Stimulated activated CD4-positive, alpha-beta T cell treated with anti-CD3 and anti-CD28 coated beads, Interleukin-1b, Interleukin-23, amount 100 ng/mL, for 48 hours (primary cell): ENCODE data around the gene LIN52.
A peak's percentile ranks its signal among the peaks of the same experiment; 100 is the strongest.

Experiments used
- DNase-seq: peaks from one replicate; pipeline ENCODE4 v3.0.0-alpha.2; 2020

LIN52 gene, protein sequence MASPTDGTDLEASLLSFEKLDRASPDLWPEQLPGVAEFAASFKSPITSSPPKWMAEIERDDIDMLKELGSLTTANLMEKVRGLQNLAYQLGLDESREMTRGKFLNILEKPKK

DNA sequence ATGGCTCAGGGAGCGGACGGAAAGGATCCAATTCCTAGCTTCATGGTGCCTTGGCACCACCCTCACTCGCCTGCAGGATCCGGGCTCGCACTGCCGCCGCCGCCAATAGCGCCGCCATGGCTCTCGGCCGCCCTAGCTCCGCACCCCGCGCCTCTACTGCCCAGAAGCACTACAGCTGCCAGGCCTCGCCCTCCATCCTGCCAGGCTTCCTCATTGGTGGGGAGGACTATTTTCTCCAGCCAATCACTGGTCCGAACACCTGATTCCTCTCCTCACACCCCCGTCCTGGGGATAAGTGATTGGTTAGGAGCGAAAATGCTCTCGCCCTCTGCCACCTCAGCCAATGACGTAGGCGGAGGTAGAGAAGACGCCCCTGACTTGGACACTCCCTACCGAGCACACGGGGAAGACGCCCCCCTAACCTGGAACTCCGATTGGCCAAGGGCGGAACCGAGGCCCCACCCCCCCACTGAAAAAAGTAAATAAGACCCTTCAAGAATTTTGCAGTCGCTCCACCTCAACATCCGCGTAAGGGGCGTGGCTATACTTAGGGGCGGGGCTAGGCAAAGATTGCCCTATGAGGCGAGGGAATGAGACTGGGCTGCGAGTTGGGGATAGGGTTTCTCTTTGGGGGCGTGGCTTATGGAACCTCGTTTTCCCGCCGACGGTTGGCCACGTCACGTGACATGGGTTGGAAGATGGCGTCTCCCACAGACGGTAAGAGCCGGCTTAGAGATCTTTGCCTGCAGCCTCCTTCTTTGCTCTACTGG lies at the start of gene LIN52, which contains the start of gene ALDH6A1:
TSS of gene LIN52 (plus strand) at position 680 of the 770 bp plus-strand sequence. CDS start at position 699, 19 bp downstream.
TSS of gene ALDH6A1 (minus strand) at position 177 of the 770 bp plus-strand sequence. CDS start at position 118, 59 bp downstream.
- DNase-seq = peak; percentile 100

DNA sequence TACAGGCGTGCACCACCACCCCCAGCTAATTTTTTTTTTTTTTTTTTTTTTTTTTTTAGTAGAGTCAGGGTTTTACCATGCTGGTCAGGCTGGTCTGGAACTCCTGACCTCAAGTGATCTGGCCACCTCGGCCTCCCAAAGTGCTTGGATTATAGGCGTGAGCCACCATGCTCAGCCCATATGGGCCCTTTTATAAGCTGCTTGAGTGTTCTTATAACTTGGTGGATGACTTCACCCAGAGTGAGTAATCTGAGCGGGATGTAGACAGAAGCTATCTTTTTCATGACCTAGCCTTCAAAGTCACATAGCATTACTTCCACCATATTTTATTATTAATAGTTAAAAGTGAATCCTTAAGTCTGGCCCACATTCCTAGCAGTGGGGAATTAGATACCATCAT lies 49.2 kb upstream of the LIN52 start:
- no peak for DNase-seq

DNA sequence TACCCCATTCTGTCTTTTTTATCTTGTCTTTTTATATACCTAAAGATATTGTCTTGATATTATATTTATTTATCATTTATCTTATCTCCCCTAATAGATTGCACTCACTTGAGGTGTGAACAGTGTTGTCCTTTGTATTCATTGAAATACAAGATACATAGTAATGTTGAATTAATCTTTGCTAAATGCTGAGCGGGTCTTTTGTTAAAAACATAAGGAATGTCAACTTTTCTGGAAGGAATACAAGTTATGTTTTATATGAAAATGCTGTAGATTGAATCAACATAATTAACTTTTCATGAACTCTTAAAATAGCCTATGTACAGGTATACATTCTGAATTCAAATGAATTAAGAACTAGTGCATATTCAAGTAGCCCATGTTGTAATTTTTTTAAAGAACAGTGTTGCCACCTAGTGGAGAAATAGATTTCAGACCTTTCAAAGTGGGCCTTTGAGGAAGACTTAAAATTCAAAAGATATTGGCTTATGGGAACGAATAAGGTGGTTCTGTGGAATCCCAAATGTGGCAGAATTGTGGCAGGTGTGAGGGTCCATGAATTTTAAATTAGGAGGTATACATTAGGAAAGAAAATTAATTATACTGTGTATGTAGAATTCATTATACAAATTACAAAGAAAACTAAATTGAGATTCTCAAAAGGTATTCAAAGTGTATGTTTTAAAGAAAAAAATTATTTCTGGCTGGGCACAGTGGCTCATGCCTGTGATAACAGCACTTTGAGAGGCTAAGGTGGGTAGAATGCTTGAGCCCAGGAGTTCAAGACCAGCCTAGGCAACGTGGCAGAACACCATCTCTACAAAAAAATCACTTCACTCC lies 46.5 kb upstream of the LIN52 start:
- DNase-seq = no peak

DNA sequence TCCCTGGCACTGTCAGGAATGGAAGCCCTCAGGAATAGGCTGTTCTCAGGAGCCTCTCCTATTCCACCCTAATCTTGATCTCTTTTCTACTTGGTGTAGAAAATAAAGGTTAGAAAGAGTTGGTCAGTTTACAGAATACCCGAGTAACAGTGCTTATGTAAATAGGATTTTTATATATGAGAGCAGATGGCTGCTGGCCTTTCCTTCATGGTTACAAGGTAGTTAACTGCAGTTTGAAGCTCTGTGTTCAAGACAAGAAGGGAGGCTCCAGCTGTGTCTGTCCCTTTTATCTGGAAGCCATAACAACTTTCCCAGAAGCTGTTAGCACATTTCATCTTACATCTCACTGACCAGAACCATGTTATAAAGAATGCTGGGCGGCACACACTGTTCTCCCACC lies 42.5 kb upstream of the LIN52 start:
- DNase-seq = no peak

DNA sequence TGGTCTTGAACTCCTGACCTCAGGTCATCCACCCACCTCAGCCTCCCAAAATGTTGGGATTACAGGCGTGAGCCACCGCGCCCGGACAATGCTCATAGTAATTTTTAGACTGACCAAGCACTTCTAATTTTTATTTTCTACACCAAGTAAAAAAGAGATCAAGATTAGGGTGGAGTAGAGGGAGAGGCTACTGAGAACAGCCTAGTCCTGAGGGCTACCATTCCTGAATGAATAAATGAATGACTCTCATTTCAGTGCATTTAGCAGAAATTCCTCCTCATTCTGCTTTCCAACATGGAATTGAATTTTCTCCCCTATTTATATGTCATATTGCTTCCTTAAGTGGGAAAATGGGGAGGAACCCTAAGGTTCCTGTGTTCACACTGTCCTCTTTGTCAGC lies 39.2 kb upstream of the LIN52 start:
- no peak for DNase-seq

DNA sequence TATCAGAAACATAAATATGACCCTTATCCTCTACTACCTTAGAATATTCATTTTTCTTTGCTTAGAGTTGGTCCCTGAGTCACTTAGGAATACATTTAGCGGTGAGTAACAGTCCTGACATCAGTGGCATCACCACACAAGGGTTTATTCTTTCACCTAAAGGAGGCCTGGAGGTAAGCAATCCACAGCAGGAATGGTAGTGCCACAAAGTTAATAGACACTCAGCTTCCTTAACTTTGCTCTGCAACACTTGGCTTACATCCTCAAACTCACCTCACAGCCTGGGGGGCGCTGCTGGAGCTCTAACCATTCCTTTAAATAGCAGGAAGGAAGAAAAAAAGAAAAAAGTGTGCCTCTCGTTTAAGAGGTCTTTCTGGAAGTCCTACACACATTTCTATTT lies 36.5 kb upstream of the LIN52 start:
- DNase-seq = no peak

DNA sequence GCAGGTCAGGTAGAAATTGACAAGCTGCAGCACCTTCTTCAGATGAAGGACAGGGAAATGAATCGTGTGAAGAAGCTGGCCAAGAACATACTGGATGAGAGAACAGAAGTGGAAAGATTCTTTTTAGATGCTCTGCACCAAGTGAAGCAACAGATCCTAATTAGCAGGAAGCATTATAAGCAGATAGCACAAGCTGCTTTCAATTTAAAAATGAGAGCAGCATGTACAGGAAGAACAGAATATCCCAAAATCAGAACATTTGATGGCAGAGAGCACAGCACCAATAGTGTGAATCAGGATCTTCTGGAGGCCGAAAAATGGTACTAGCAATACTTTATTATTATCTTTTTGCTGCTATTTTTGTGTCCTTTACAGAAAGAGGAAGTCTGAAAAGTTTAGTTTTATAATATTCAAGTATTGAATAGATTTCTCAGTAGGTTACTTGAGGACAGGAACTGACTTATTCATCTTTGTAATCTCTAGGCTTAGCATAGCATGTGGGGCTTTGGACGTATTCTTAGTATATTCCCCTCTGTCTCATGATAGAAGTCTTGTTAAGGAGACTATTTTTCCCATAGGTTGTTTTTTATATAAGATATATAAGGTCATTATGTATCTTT lies 34.8 kb upstream of the LIN52 start:
- DNase-seq = no peak

DNA sequence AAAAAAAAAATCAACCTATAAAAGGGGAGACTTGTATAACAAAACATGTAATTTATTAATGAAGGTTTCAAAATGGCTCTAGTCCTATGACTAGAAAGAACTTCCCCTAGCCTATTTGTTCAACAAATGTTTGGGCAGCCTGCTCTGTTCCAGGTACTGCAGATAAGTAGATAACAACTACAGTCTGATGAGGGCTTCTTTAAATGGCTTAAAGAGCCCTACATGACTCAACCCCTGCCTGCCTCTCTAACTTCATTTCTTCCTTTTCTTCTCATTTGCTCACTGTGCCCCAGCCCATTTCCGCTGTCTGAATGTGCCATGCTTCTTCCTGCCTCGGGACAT lies 22.0 kb upstream of the LIN52 start:
- no peak for DNase-seq

DNA sequence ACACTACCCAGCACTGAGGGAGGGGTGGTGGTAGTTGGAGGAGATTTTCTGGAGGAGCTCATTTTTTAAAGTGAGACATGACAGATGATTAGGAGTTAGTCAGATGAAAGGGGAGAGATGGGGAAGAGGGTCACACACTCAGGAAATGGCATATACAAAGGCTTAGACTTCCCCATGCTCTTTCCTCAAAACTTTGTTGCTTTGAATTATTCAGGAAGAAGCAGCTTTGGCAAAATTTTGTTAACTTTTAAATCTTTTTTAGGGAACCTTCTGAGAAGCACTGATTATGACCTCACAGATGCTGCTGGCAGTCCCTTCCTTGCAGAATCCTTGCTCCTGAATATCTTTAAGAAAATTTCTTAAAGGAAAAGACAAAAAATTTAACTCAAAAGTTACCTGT lies 20.3 kb upstream of the LIN52 start:
- DNase-seq = no peak

DNA sequence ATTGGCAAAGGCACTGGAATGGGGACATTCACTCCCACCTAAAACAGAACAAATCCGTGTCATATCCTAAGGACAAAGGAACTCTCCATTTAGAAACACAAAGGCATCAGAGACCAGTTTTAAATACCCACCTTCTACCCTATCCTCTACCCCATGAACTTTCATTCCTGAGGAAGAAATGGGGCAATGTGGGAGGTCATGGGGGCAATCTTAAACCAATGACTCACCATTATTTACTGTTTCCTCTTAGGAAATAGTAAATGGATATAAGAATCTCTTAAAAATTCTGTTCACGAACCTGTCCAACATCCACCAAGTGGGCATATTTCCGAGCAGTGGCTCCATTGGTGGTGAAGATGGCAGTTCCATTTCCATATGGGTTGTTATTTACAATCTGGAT lies 19.9 kb upstream of the LIN52 start:
- DNase-seq = no peak

DNA sequence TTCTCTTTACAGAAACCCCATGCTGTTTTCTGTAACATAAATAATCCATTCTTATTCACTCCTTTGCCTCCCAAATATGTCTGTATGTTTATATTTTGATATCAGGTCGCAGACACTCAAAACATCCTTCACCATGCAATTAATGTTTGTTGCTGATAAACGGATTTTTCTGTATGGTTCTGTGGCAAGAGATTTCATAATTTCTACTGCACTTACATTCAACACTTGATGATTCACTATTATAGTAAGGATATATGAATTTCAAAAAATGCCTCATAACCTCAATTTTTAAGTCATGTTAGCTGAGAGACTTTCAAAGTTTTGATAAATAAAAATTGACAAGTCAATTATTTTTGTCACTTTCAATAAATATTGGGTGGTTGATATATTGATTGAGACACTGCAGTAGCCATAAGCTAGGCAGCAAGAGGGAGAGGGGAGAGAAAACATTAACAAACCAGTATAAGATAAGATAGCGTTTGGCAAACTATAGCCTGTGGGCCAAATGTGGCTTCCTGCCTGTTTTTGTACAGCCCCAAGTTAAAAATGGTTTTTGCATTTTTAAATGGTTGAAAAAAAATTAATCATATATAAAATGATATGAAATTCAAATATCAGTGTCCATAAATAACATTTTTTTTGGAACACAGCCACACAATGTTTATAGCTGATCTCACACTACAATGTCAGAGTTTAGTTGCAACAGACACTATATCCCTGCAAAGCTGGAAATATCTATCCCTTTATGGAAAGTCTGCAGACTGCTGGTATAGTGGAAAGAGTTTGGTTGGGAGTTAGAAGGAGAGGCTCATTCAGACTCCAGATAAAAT lies 18.8 kb upstream of the LIN52 start:
- DNase-seq = no peak

DNA sequence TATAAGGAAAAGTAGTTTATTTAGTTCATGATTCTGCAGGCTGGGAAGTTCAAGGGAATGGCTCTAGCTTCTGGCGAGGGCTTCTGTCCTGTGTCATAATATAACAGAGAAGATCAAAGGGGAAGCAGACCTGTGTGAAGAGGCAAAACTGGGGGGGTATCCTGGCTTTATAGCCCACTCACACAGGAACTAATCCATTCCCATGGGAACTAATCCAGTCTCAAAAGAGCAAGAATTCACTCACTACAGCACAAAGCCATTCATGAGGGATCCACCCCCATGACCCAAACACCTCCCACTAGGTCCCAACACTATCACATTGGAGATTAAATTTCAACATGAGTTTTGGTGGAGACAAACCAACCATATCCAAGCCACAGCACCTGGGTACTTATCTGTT lies 7.4 kb upstream of the LIN52 start:
- no peak for DNase-seq

DNA sequence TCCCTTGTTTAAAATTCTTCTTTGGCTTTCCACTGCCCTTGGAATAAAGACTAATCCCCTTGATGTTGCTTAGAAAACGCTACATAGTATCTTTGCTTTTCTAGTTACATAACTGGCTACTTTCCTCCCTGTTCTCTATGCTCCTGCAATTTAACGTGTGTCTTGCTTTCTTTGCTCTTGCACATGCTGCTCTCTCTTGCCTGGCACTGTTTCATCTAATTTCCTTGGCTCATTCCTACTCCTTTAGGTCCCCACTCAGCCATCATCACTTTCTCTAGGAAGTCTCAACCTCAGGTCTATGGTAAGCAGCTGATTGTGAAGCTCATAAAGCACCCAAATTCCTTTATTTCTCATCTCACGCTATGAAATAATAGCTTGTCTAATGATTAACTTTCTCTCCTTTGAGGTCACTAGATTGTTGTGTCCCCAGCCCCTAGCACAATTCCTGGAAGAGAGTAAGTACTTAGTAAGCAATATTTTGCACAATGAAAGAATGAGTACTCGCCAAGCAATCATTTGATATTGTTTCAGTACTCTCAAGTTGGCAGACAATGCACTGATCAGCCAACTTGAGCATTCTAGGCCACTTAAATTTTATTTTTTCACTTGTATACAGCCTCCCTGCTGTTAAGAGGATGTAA lies 3.8 kb upstream of the LIN52 start:
- DNase-seq = no peak

DNA sequence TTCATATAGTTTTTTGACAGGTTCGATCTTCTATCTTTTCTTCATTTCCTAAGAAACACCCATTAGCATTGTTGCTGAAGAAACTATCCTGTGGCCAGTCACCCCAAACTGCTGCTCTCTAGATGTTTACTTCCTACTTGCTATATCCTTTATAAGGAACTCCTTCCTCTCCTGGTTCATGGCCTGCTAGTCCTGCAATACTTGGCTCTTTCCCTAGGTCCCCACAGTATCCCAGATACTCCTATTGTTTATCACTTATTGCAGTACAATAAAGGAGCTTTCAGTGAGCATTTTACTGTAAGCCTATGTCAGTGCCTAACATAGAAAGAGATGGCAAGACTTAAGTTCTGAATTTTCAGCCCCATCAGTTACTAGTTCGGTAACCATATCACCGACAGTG lies 3.3 kb upstream of the LIN52 start:
- DNase-seq = no peak

DNA sequence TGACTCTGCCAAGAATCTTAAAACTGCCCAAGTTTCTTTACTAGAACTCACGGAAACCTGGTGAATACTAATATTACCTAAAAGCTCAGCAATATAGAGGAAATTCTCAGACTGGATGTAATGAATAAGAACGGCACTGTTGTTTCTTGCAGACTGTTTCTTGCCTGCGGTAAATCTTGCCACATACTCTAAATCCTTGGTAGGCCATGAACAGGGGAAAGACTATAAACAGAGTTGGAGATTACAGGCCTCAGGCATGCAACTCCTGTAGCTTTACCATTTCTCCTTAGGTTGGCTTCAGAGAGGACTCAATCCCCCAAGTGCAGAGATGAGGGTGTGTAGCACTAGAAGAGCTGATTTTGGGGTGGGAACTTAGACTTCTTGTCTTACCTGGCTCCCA lies 1.6 kb upstream of the LIN52 start:
- no peak for DNase-seq

DNA sequence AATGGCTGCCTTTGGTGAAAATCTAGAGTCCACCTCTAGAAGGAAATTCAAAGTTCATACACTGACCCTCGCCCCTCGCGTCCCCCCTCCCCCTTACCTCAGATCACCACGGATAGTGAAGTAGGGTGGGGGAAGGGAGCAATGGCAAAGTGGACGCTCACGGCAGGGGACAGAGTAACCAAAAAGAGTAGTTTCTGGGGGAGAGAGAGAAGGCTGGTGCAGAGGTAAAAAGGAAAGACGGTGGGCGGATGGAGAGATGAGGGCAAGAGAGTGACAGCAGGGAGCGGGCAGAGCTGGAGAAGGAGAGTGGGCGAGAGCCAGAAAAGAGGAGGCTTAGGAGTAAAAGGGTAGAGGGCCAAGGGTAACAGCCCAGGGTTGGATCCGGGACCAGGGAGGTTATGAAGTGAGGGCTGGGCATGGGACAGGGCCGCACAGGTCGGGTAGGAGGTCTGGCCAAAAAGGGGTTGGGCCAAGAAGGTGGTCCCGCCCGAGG lies 926 bp upstream of the LIN52 start:
- DNase-seq = no peak

DNA sequence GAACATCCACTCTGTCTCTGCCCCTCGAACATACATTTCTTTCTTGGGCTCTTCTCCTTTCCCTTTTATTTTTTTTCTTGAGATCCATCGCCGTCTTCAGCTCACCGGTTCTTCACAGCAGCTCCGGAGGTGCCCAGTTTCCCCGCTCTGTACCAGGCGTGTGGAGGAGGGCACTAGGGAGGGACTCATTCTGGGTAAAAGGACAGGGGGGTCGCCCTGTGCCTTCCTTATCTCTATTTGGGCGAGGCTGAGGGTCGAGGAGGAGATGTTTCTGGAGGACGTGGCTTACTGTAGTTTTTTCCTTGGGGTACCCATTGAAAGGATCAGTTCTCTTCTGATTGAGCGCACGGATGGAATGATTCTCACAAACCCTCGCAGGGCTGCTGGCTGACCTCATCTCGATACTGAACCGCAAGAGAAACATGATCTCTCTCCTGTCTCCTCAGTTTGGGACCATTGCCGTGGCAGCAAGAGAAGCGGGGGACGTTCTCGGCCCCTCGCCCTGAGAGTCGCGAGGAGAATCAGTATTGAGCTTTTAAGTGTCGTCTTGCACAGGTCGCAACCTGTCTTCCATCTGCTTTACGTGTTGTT lies 386 bp downstream of the LIN52 start:
- peak; percentile 51 for DNase-seq

DNA sequence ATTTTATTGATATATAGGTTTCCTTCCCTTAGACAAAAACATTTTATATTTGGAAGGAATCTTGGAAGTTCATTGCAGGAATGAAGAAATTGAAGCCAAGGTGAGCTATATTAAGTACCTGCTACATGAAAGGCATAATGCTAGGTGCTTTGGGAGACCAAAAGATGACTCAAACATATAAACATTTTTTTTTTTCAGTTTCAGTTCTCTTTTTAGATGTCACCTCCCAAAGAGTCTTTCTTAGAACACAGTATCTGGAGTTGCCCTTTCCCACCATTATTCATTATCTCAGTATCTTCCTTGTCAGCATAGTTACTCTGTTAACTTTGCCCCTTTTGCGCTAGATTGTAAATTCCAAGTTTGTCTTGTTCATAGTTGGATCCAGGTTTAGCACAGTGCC lies 1.1 kb downstream of the LIN52 start:
- DNase-seq = no peak

DNA sequence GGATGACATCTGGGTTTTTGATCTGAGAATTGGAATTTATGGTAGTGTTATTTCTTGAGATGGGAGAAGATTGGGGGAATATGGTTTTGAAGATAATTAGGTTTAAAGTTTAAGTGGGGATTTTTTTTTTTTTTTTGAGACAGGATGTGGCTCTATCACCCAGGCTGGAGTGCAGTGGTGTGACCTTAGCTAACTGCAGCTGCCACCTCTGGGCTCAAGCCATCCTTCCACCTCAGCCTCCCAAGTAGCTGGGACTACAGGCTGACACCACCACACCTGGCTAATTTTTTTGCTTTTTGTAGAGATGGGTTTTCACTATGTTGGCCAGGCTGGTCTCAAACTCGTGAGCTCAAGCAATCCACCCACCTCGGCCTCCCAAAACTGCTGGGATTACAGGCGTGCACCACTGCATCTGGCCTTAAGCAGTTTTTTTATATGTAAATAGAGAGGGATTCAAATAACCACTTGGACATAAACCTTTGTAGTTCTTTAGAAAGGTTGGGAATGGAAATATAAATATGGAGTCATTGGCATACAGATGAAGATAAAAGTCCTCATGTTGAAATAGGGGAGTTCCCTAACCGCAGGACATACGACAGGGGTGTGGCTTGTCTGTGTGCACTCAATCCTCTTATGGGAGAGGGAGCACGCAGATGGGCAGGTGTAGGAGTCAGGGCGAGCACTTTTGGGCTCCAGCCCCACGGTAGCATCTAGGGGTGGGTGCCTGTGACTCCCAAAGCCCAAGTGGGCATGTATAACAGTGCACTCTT lies 4.7 kb downstream of the LIN52 start:
- DNase-seq = no peak

DNA sequence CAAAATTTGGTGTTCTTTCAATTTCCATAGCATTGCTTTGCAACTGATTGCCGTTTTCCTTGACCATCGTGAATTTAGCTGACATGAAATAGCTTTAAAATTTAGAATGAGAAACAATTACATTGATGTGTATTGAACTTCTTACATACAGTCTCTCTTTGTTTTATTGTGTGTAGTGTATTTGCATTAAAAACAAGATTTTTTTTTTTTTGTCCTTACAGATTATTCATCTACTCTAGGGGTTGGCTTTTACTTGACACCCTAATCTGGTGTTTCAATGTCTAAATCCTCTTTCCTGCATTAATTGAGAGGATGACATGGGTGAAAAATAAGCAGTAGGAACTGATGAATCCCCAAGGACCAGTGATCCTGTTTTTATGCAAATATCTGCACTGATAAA lies 20.6 kb downstream of the LIN52 start:
- DNase-seq = no peak

DNA sequence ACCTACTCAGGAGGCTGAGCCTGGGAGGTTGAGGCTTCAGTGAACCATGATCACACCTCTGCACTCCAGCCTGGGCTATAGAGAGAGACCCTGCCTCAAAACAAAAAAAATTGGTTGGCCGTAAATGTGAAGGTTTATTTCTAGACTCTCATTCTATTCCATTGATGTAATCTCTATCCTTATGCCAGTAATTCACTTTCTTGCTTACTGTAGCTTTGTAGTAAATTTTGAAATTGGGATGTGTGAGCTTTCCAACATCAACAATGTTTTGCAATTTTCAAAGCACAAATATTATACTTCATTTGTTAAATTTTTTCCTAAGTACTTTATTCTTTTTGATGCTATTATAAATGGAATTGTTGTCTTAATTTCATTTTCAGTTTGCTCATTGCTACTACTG lies 24.6 kb downstream of the LIN52 start:
- no peak for DNase-seq
